B cell (primary cell): ENCODE results near the gene KDM5C. TPM values are rescaled to one million over a fixed set of nuclear protein-coding genes. Genes with fewer than 3 reads are reported as not detected.

Source experiments
- ATAC-seq: fragments of 200-7000 bp; cut with Tn5 transposase; one replicate; pipeline ENCODE4 v1.10.0; 2021; ENCODE audit warnings: low read depth, mild to moderate bottlenecking, moderate number of reproducible peaks, moderate library complexity
- CTCF ChIA-PET: fragments of 350-600 bp; sonication (Branson Sonifier 250); formaldehyde crosslinking; loops from one replicate; lab custom pipeline; 2021; ENCODE audit warnings: antibody characterized with exemption, inconsistent platforms; lab: Charles Lee
- POLR2A ChIA-PET: fragments of 350-600 bp; sonication (Branson Sonifier 250); formaldehyde crosslinking; loops from one replicate; lab custom pipeline; 2021; ENCODE audit warnings: antibody characterized with exemption; lab: Charles Lee
- DNase-seq: peaks from one replicate; pipeline ENCODE4 v3.0.0; 2013
- H2AFZ ChIP-seq: 2 replicates; pipeline ENCODE4 v1.6.1; 2012; ENCODE audit warnings: mild to moderate bottlenecking, low read depth, low read length; ENCODE audit not compliant: insufficient read depth, poor library complexity, severe bottlenecking
- H3K27ac ChIP-seq, 2 donors: 1 replicate in 1 of 2; 2 replicates in 1 of 2; pipeline ENCODE4 v1.5.1; 2012 to 2013; ENCODE audit warnings: low read length in 2 of 2, mild to moderate bottlenecking in 2 of 2, moderate library complexity in 1 of 2
- H3K27me3 ChIP-seq, 4 experiments: fragments of 200-600 bp in 1 of 4; sonication (generic) in 1 of 4; replicated peaks in 1 of 4; 1 replicate in 2 of 4; 2 replicates in 2 of 4; pipeline versions ENCODE4 v1.6.1 to v1.7.0; 2013 to 2016; ENCODE audit warnings: low read length in 3 of 4, mild to moderate bottlenecking in 2 of 4, mixed read lengths in 1 of 4, moderate library complexity in 1 of 4; ENCODE audit not compliant: insufficient read depth in 4 of 4, control insufficient read depth in 3 of 4; ENCODE audit errors: control extremely low read depth in 1 of 4
- H3K36me3 ChIP-seq, 2 experiments: replicated peaks in 1 of 2; 1 replicate in 1 of 2; 2 replicates in 1 of 2; pipeline versions ENCODE4 v1.6.1 to v1.7.1; 2013; ENCODE audit warnings: low read length in 1 of 2; ENCODE audit not compliant: insufficient read depth in 2 of 2, control insufficient read depth in 1 of 2; ENCODE audit errors: control extremely low read depth in 1 of 2, extremely low read depth in 1 of 2
- H3K4me1 ChIP-seq, 2 donors: fragments of 200-600 bp in 1 of 2; sonication (generic) in 1 of 2; 1 replicate in 1 of 2; 2 replicates in 1 of 2; pipeline versions ENCODE4 v1.5.1 to v1.6.1; 2013 to 2017; ENCODE audit warnings: low read length in 2 of 2; ENCODE audit not compliant: control insufficient read depth in 2 of 2, insufficient read depth in 2 of 2
- H3K4me2 ChIP-seq: replicated peaks from 2 replicates; pipeline ENCODE3; 2012; ENCODE audit warnings: mild to moderate bottlenecking, low read depth, low read length; ENCODE audit not compliant: poor library complexity, severe bottlenecking
- H3K4me3 ChIP-seq, 5 experiments: fragments of 200-600 bp in 1 of 5; sonication (generic) in 1 of 5; 1 replicate in 3 of 5; 2 replicates in 2 of 5; pipeline versions ENCODE4 v1.5.1 to v1.7.0; 2011 to 2016; ENCODE audit warnings: low read length in 4 of 5, mild to moderate bottlenecking in 4 of 5, low read depth in 2 of 5, control low read depth in 1 of 5, moderate library complexity in 1 of 5; ENCODE audit not compliant: insufficient read depth in 1 of 5; ENCODE audit errors: control extremely low read depth in 1 of 5, extremely low read depth in 1 of 5
- H3K79me2 ChIP-seq: fragments of 200-600 bp; sonication (generic); one replicate; pipeline ENCODE4 v1.6.0; 2016; ENCODE audit warnings: low read length; ENCODE audit not compliant: control insufficient read depth, insufficient read depth
- H3K9ac ChIP-seq: fragments of 200-600 bp; sonication (generic); 2 replicates; pipeline ENCODE4 v1.6.1; 2017; ENCODE audit warnings: mild to moderate bottlenecking, low read length, moderate library complexity
- H3K9me3 ChIP-seq, 3 donors: one replicate each; pipeline versions ENCODE4 v1.6.1 to v1.7.1; 2013; ENCODE audit warnings: low read length in 2 of 3; ENCODE audit not compliant: control insufficient read depth in 2 of 3, insufficient read depth in 1 of 3; ENCODE audit errors: control extremely low read depth in 1 of 3
- H4K20me1 ChIP-seq: 2 replicates; pipeline ENCODE4 v1.6.0; 2012; ENCODE audit warnings: mild to moderate bottlenecking, low read length; ENCODE audit not compliant: insufficient read depth, control insufficient read depth, poor library complexity, severe bottlenecking
- H3K27ac Mint-ChIP-seq: one replicate; pipeline ENCODE4 v1.8.0; 2021; ENCODE audit warnings: mixed read lengths
- H3K27me3 Mint-ChIP-seq: one replicate; pipeline ENCODE4 v1.8.0; 2021; ENCODE audit warnings: mixed read lengths
- H3K4me1 Mint-ChIP-seq: one replicate; pipeline ENCODE4 v1.8.0; 2021; ENCODE audit warnings: mixed read lengths
- H3K4me3 Mint-ChIP-seq: one replicate; pipeline ENCODE4 v1.8.0; 2021; ENCODE audit warnings: mixed read lengths
- H3K9me3 Mint-ChIP-seq: one replicate; pipeline ENCODE4 v1.8.0; 2022; ENCODE audit warnings: mixed read lengths; ENCODE audit not compliant: insufficient read depth
- CTCF ChIP-seq: fragments of 200-600 bp; IDR thresholded peaks from one replicate; pipeline ENCODE4 v1.8.0; 2022; ENCODE audit warnings: antibody characterized with exemption, mild to moderate bottlenecking
- EZH2 ChIP-seq: IDR thresholded peaks from 2 replicates; pipeline ENCODE4 v1.6.1; 2012; ENCODE audit warnings: borderline replicate concordance, low read depth, mild to moderate bottlenecking, moderate library complexity, low read length; ENCODE audit not compliant: insufficient read depth, poor library complexity, severe bottlenecking
- WGBS: methylation state at CpG from one replicate; pipeline ENCODE4 v1.1.5; 2013; ENCODE audit warnings: missing lambda C conversion rate; ENCODE audit not compliant: insufficient coverage; 5-methylcytosine and 5-hydroxymethylcytosine counted together
- intact Hi-C: fragments of 100-400 bp; cut with micrococcal nuclease; formaldehyde crosslinking; loops from one replicate; pipeline ENCODE4 v1.10.0; 2022
- polyA plus RNA-seq: library from polyadenylated mRNA; depleted of rRNA; stranded (reverse); fragments of >200 nt; gene quantifications from 2 replicates; pipeline ENCODE4 v1.2.3, GENCODE V29; 2012
- total RNA-seq, 2 donors: library from RNA; stranded (reverse); fragments of 120-200 nt in 1 of 2; gene quantifications; 1 replicate in 1 of 2; 2 replicates in 1 of 2; pipeline versions ENCODE4 v1.2.3 to v1.2.4, GENCODE V29; 2013 to 2022

Gene KDM5C
- total and polyA plus RNA-seq, 2 donors (not counting 1 experiment from before 2014, with no cell fraction given) = 116 to 138 TPM

- Mint-ChIP-seq H3K27me3 (peaks cover 17% of the 10 kb centered on the region), H3K4me3 (no peak overlapping the region), H3K4me1 (peaks cover 6% of the 10 kb centered on the region), H3K9me3 (no peaks in the 10 kb centered on the region), H3K27ac (no peak overlapping the region)
- H3K9me3 ChIP-seq = no peaks in the 10 kb centered on the region
- no peak for TF ChIP-seq EZH2
- no peak for TF ChIP-seq CTCF
- H3K4me3 ChIP-seq = no peak overlapping the region
- ChIA-PET CTCF (no interaction called here), POLR2A (no interaction called here)
- ATAC-seq (no peak), DNase-seq (no peak)
- no peak overlapping the region for H3K27ac ChIP-seq
- 100% methylated on average over 2 of the region's 7 CpGs for WGBS
- no peaks in the 10 kb centered on the region for H4K20me1 ChIP-seq
- H3K9ac ChIP-seq = no peak overlapping the region
- H3K27me3 ChIP-seq = no peaks in the 10 kb centered on the region
- intact Hi-C loops = no loop called here
- H3K4me2 ChIP-seq = no peak overlapping the region
- no peaks in the 10 kb centered on the region for H3K79me2 ChIP-seq
- H3K36me3 ChIP-seq = no peaks in the 10 kb centered on the region
- H2AFZ ChIP-seq = no peak overlapping the region
- no peaks in the 10 kb centered on the region for H3K4me1 ChIP-seq
Observed at GRCh38 chrX:53262189-53262917, 37.3 kb upstream of the KDM5C start.

GRCh38 chrX:53261355-53261972, 36.5 kb upstream of the KDM5C start:
- Histone ChIP-seq H3K27ac (no peak overlapping the region), H3K4me2 (no peak overlapping the region), H2AFZ (no peak overlapping the region), H3K4me3 (no peak overlapping the region), H3K9ac (no peak overlapping the region), H3K4me1 (no peaks in the 10 kb centered on the region), H3K27me3 (no peaks in the 10 kb centered on the region), H4K20me1 (no peaks in the 10 kb centered on the region), H3K79me2 (no peaks in the 10 kb centered on the region), H3K36me3 (no peaks in the 10 kb centered on the region), H3K9me3 (no peaks in the 10 kb centered on the region)
- Mint-ChIP-seq H3K4me1 (peaks cover 6% of the 10 kb centered on the region), H3K9me3 (no peaks in the 10 kb centered on the region), H3K4me3 (no peak overlapping the region), H3K27me3 (peaks cover 18% of the 10 kb centered on the region), H3K27ac (no peak overlapping the region)
- CTCF ChIA-PET = no interaction called here
- ATAC-seq (no peak), DNase-seq (no peak)
- intact Hi-C loops = no loop called here
- no peak for TF ChIP-seq CTCF
- no peak for TF ChIP-seq EZH2
- WGBS = 40% methylated on average over 1 of the region's 7 CpGs
- POLR2A ChIA-PET = no interaction called here
